ENCODE results near the gene MTRFR.
"Not testable (repeated sequence)": the region's sequence is repeated elsewhere in the genome, so short reads cannot be mapped to it uniquely, and the experiment has no call there.

DNA sequence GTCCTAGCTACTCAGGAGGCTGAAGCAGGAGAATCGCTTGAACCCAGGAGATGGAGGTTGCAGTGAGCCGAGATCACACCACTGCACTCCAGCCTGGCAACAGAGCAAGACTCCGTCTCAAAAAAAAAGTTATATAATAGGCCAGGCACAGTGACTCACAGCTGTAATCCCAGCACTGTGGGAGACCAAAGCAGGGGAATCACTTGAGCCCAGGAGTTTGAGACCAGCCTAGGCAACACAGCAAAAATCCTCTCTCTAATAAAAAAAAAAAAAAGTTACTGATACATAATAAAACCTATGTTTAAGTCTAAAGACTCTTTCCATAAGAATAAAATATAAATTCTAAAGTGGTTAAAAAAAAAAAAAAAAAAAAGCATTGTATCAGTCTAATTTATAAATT, 26.4 kb upstream of the MTRFR start:
- TF ChIP-seq, protein P1, sequence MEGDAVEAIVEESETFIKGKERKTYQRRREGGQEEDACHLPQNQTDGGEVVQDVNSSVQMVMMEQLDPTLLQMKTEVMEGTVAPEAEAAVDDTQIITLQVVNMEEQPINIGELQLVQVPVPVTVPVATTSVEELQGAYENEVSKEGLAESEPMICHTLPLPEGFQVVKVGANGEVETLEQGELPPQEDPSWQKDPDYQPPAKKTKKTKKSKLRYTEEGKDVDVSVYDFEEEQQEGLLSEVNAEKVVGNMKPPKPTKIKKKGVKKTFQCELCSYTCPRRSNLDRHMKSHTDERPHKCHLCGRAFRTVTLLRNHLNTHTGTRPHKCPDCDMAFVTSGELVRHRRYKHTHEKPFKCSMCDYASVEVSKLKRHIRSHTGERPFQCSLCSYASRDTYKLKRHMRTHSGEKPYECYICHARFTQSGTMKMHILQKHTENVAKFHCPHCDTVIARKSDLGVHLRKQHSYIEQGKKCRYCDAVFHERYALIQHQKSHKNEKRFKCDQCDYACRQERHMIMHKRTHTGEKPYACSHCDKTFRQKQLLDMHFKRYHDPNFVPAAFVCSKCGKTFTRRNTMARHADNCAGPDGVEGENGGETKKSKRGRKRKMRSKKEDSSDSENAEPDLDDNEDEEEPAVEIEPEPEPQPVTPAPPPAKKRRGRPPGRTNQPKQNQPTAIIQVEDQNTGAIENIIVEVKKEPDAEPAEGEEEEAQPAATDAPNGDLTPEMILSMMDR (conservative IDR thresholded peaks at IDR 0.05; ENCODE audit: low read length) = not testable (repeated sequence)
- not testable (repeated sequence) for TF ChIP-seq EZH2phosphoT487 (IDR thresholded peaks at IDR 0.05; ENCODE audit: borderline replicate concordance, low read depth, low read length)
